K562 (cell line): Measurements from ENCODE around the gene PIK3C2B. TPM values are rescaled to one million over a fixed set of nuclear protein-coding genes. Genes with fewer than 3 reads are reported as not detected.
A peak's percentile ranks its signal among the peaks of the same experiment; 100 is the strongest.

Experiments
- CHD1 ChIP-seq: fragments of 200-600 bp; sonication (generic); IDR thresholded peaks from one replicate; pipeline ENCODE4 v1.6.1; 2012; ENCODE audit warnings: mild to moderate bottlenecking, moderate library complexity, low read length, inconsistent platforms
- CHD4 ChIP-seq: fragments of 200-600 bp; sonication (generic); IDR thresholded peaks from 3 replicates; pipeline ENCODE4 v1.6.1; 2012; ENCODE audit warnings: low read depth, mild to moderate bottlenecking, mixed read lengths, low read length, inconsistent platforms; ENCODE audit not compliant: insufficient read depth, insufficient replicate concordance, poor library complexity, severe bottlenecking
- E2F4 ChIP-seq: sonication (generic); formaldehyde crosslinking; IDR thresholded peaks from 2 replicates; pipeline ENCODE4 v1.8.0; 2022; ENCODE audit warnings: mild to moderate bottlenecking, low read depth, missing genetic modification reagents
- ELF4 ChIP-seq: fragments of 450-650 bp; formaldehyde crosslinking; IDR thresholded peaks from 2 replicates; pipeline ENCODE4 v1.4.0; 2022; ENCODE audit warnings: missing genetic modification characterization
- FOXA3 ChIP-seq, 2 experiments: fragments of 450-650 bp in 1 of 2; sonication (generic) in 1 of 2; formaldehyde crosslinking; IDR thresholded peaks in 1 of 2; conservative IDR thresholded peaks in 1 of 2; 2 replicates each; pipeline versions ENCODE4 v1.4.0 to v1.8.0; 2020 to 2022; ENCODE audit warnings: mild to moderate bottlenecking in 2 of 2, missing genetic modification reagents in 1 of 2
- FUS ChIP-seq: fragments of 200-400 bp; formaldehyde crosslinking; optimal IDR thresholded peaks from 2 replicates; pipeline ENCODE3; 2017; ENCODE audit warnings: low read depth, low read length
- HBP1 ChIP-seq: fragments of 450-650 bp; formaldehyde crosslinking; IDR thresholded peaks from 2 replicates; pipeline ENCODE4 v1.4.0; 2022; ENCODE audit warnings: missing genetic modification characterization
- HDAC1 ChIP-seq, 2 experiments: fragments of 450-650 bp; IDR thresholded peaks; 2 replicates each; pipeline ENCODE4 v1.6.1; 2016 to 2017; ENCODE audit warnings: inconsistent platforms in 1 of 2, mild to moderate bottlenecking in 1 of 2, moderate library complexity in 1 of 2
- JUN ChIP-seq, 2 experiments: sonication (generic) in 1 of 2; formaldehyde crosslinking in 1 of 2; IDR thresholded peaks; 2 replicates each; pipeline versions ENCODE4 v1.6.1 to v1.8.0; 2012 to 2022; ENCODE audit warnings: borderline replicate concordance in 2 of 2, mild to moderate bottlenecking in 2 of 2, improper control_type of control experiment in 1 of 2, low read depth in 1 of 2, low read length in 1 of 2, missing genetic modification reagents in 1 of 2
- NR4A1 ChIP-seq, 2 experiments: fragments of 250-450 bp in 1 of 2; fragments of 450-650 bp in 1 of 2; sonication (Bioruptor Pico) in 1 of 2; IDR thresholded peaks; 2 replicates each; pipeline versions ENCODE4 v1.4.0 to v1.6.1; 2016 to 2020; ENCODE audit warnings: mild to moderate bottlenecking in 2 of 2, missing compliant biosample characterization in 1 of 2, missing genetic modification characterization in 1 of 2, moderate library complexity in 1 of 2
- PTBP1 ChIP-seq: fragments of 200-400 bp; formaldehyde crosslinking; IDR thresholded peaks from 2 replicates; pipeline ENCODE4 v1.6.1; 2017; ENCODE audit warnings: low read depth, low read length
- RBM17 ChIP-seq: fragments of 200-400 bp; formaldehyde crosslinking; IDR thresholded peaks from 2 replicates; pipeline ENCODE4 v1.6.1; 2017; ENCODE audit warnings: low read depth, mild to moderate bottlenecking, low read length, borderline replicate concordance
- SMAD4 ChIP-seq: fragments of 250-450 bp; sonication (Bioruptor Pico); conservative IDR thresholded peaks from 2 replicates; pipeline ENCODE4 v1.8.0; 2021; ENCODE audit warnings: inconsistent platforms, mild to moderate bottlenecking, moderate library complexity
- SOX6 ChIP-seq: fragments of 450-650 bp; IDR thresholded peaks from 2 replicates; pipeline ENCODE4 v1.6.1; 2014; ENCODE audit warnings: mild to moderate bottlenecking
- ZNF239 ChIP-seq: fragments of 250-450 bp; sonication (Bioruptor Pico); IDR thresholded peaks from 2 replicates; pipeline ENCODE4 v1.4.0; 2020; ENCODE audit warnings: mild to moderate bottlenecking
- ZNF639 ChIP-seq, 2 experiments: fragments of 200-800 bp in 1 of 2; sonication (Bioruptor generic) in 1 of 2; sonication (generic) in 1 of 2; formaldehyde crosslinking in 1 of 2; IDR thresholded peaks in 1 of 2; conservative IDR thresholded peaks in 1 of 2; 2 replicates each; pipeline versions ENCODE4 v1.5.0 to v1.6.1; 2016 to 2020; ENCODE audit warnings: missing compliant biosample characterization in 1 of 2, missing genetic modification characterization in 1 of 2, missing genetic modification reagents in 1 of 2
- polyA plus RNA-seq, 8 experiments: library from polyadenylated mRNA; depleted of rRNA in 4 of 8; stranded (reverse) in 5 of 8; unstranded in 3 of 8; fragments of >200 nt; fragmentation: Nextera tagmentation in 2 of 8; fragmentation: Illumina TruSeq in 1 of 8; extraction: Ambion mirVana in 2 of 8; extraction: Trizol in 1 of 8; gene quantifications; 2 replicates each; pipeline versions ENCODE4 v1.2.1 to v1.2.3, GENCODE V29; 2011 to 2014; ENCODE audit warnings: inconsistent platforms in 1 of 8, missing spikeins in 1 of 8
- total RNA-seq, 7 experiments: library from RNA; depleted of rRNA in 6 of 7; stranded (reverse); fragments of >200 nt in 6 of 7; fragmentation: Illumina TruSeq in 2 of 7; extraction: Trizol in 2 of 7; gene quantifications; 2 replicates each; pipeline versions ENCODE4 v1.2.1 to v1.2.3, GENCODE V29; 2011 to 2021; ENCODE audit warnings: low replicate concordance in 1 of 7

PIK3C2B gene
- total and polyA plus RNA-seq, 9 of the 15 experiments (the other 6 are each of a cell fraction or from before 2014, with no cell fraction given) = 0.10 to 2.9 (median 0.72) TPM

- no peak for TF ChIP-seq JUN (IDR thresholded peaks at IDR 0.05; ENCODE audit: borderline replicate concordance, low read depth, low read length)
- TF ChIP-seq JUN (CRISPR knock-in tag; IDR thresholded peaks at IDR 0.05; ENCODE audit: borderline replicate concordance) = peak; percentile 93; the same call in 1 of the 2 replicates
- TF ChIP-seq NR4A1 (CRISPR knock-in tag; IDR thresholded peaks at IDR 0.05) = peak; percentile 78; the same call in 1 of the 2 replicates
- TF ChIP-seq NR4A1 (tag; IDR thresholded peaks at IDR 0.05) = 0 out of 2 replicates have a peak, but pooled peaks have one; percentile 17
- TF ChIP-seq HDAC1 (IDR thresholded peaks at IDR 0.05) = peak in 1 of 2 experiments; percentile 48; a peak in 2 of 4 replicates
- TF ChIP-seq ELF4 (CRISPR knock-in tag) = 0 out of 2 replicates have a peak, but pooled peaks have one; percentile 22
- TF ChIP-seq ZNF639 (CRISPR knock-in tag; conservative IDR thresholded peaks at IDR 0.05 in 1 of 2, IDR thresholded peaks at IDR 0.05 in 1 of 2) = 0 out of 4 replicates have a peak, but pooled peaks of 1 of the 2 experiments have one; percentile 40
- TF ChIP-seq CHD1 = peak; percentile 86
- no peak for TF ChIP-seq ZNF239 (CRISPR knock-in tag)
- TF ChIP-seq SMAD4 (CRISPR knock-in tag) = peak; percentile 85
- no peak; the same call in 1 of the 2 replicates for TF ChIP-seq SOX6
- no peak for TF ChIP-seq FUS
- peak in 1 of 2 experiments; percentile 74; a peak in 1 of 4 replicates for TF ChIP-seq FOXA3 (CRISPR knock-in tag; conservative IDR thresholded peaks at IDR 0.05 in 1 of 2, IDR thresholded peaks at IDR 0.05 in 1 of 2)
- no peak for TF ChIP-seq PTBP1
- peak; percentile 22; the same call in 1 of the 2 replicates for TF ChIP-seq E2F4 (CRISPR knock-in tag)
- no peak for TF ChIP-seq CHD4
- TF ChIP-seq HBP1 (CRISPR knock-in tag) = no peak
- no peak for TF ChIP-seq RBM17
Measured at GRCh38 chr1:204494281-204495077, at the start of gene PIK3C2B (continued).
